Activated naive CD4-positive, alpha-beta T cell treated with anti-CD3 and anti-CD28 coated beads, Interleukin-2, amount 10 ng/mL, durations not matched to agents 5 hours and 36 hours (primary cell): ENCODE results near the gene COX10. TPM values are rescaled to one million over a fixed set of nuclear protein-coding genes. Genes with fewer than 3 reads are reported as not detected.

Experiments
- total RNA-seq, 2 experiments: library from RNA; stranded (reverse); gene quantifications; one replicate each; pipeline ENCODE4 v1.2.3, GENCODE V29; 2021

Gene COX10
- 10 to 100 TPM; 21.0 TPM for total RNA-seq

GRCh38 chr17:14069251-14070021 lies at the start of gene COX10:
Gene COX10, plus strand, starts transcription at chr17:14069504. Its CDS starts 102 bp downstream, at chr17:14069606.

GRCh38 chr17:14236762-14237161 lies 167.5 kb downstream of the COX10 start, which contains the start of gene CDRT15:
Gene CDRT15, minus strand, starts transcription at chr17:14236862. Its CDS starts 29 bp downstream, at chr17:14236833.

Other genes starting within 250 kb of the COX10 start
- gene CDRT15, start 167.4 kb downstream of the COX10 start, total RNA-seq, result not detected
- gene HS3ST3B1, start 231.6 kb downstream of the COX10 start, total RNA-seq, result 10 to 100 TPM; 19.5 to 20.0 TPM